IMR-90 (cell line): ENCODE data around the gene FOXP1. TPM values are rescaled to one million over a fixed set of nuclear protein-coding genes. Genes with fewer than 3 reads are reported as not detected.

ENCODE experiments used
- ATAC-seq: fragments of 200-7000 bp; cut with Tn5 transposase; 2 replicates; pipeline ENCODE4 v1.9.1; 2020; ENCODE audit warnings: low read depth, mild to moderate bottlenecking, moderate library complexity
- BruUV-seq: library from RNA; stranded (reverse); fragments of 400-500 nt; replicated peaks from 2 replicates; lab custom pipeline; 2021; lab: Mats Ljungman, UMichigan
- CTCF ChIA-PET: fragments of 300-600 bp; formaldehyde crosslinking; extraction: SDS; loops from one replicate; lab custom pipeline; 2021; ENCODE audit warnings: antibody characterized with exemption; lab: Yijun Ruan, JAX
- POLR2A ChIA-PET: fragments of 300-600 bp; sonication (Branson Sonifier 250); formaldehyde crosslinking; loops from one replicate; lab custom pipeline; 2022; ENCODE audit warnings: antibody characterized with exemption; ENCODE audit not compliant: unreplicated experiment; lab: Charles Lee
- DNase-seq: peaks from one replicate; pipeline ENCODE4 v3.0.0; 2013
- H2AFZ ChIP-seq: replicated peaks from 2 replicates; pipeline ENCODE3; 2013; ENCODE audit warnings: low read length, mild to moderate bottlenecking; ENCODE audit not compliant: poor library complexity
- H2AK5ac ChIP-seq: 2 replicates; pipeline ENCODE4 v1.6.1; 2013; ENCODE audit warnings: low read depth, low read length, inconsistent platforms
- H2AK9ac ChIP-seq: replicated peaks from 2 replicates; pipeline ENCODE3; 2013; ENCODE audit warnings: mild to moderate bottlenecking, low read depth, low read length, moderate library complexity; ENCODE audit not compliant: poor library complexity
- H2BK120ac ChIP-seq: 2 replicates; pipeline ENCODE4 v1.6.1; 2013; ENCODE audit warnings: low read depth, low read length, inconsistent platforms
- H2BK15ac ChIP-seq: 3 replicates; pipeline ENCODE4 v1.6.1; 2013; ENCODE audit warnings: low read depth, low read length, inconsistent platforms
- H2BK20ac ChIP-seq: 2 replicates; pipeline ENCODE4 v1.6.1; 2013; ENCODE audit warnings: low read depth, mild to moderate bottlenecking, inconsistent platforms, low read length, moderate library complexity
- H2BK5ac ChIP-seq: 2 replicates; pipeline ENCODE4 v1.6.1; 2013; ENCODE audit warnings: mild to moderate bottlenecking, low read depth, low read length, inconsistent platforms; ENCODE audit not compliant: poor library complexity, severe bottlenecking
- H3K14ac ChIP-seq: replicated peaks from 2 replicates; pipeline ENCODE4 v1.6.1; 2013; ENCODE audit warnings: low read depth, low read length, inconsistent platforms
- H3K18ac ChIP-seq: 2 replicates; pipeline ENCODE4 v1.6.1; 2013; ENCODE audit warnings: low read depth, low read length, control low read depth
- H3K23ac ChIP-seq: 2 replicates; pipeline ENCODE4 v1.6.1; 2013; ENCODE audit warnings: low read depth, low read length, inconsistent platforms
- H3K27ac ChIP-seq: 2 replicates; pipeline ENCODE4 v1.5.1; 2013; ENCODE audit warnings: mild to moderate bottlenecking, control low read depth, low read length; ENCODE audit not compliant: insufficient read depth
- H3K27me3 ChIP-seq: 2 replicates; pipeline ENCODE4 v1.6.1; 2013; ENCODE audit warnings: low read length; ENCODE audit not compliant: control insufficient read depth, insufficient read depth
- H3K36me3 ChIP-seq: 2 replicates; pipeline ENCODE4 v1.6.1; 2013; ENCODE audit warnings: low read length, mixed read lengths; ENCODE audit not compliant: control insufficient read depth, insufficient read depth
- H3K4ac ChIP-seq: 2 replicates; pipeline ENCODE4 v1.6.1; 2013; ENCODE audit warnings: low read depth, low read length, inconsistent platforms
- H3K4me1 ChIP-seq: 2 replicates; pipeline ENCODE4 v1.6.1; 2013; ENCODE audit warnings: low read length, mixed read lengths; ENCODE audit not compliant: control insufficient read depth, insufficient read depth
- H3K4me2 ChIP-seq: 2 replicates; pipeline ENCODE4 v1.6.1; 2013; ENCODE audit warnings: low read depth, mild to moderate bottlenecking, control low read depth, low read length, moderate library complexity
- H3K4me3 ChIP-seq: 2 replicates; pipeline ENCODE4 v1.5.1; 2013; ENCODE audit warnings: low read depth, mild to moderate bottlenecking, control low read depth, low read length, moderate library complexity; ENCODE audit not compliant: insufficient read depth
- H3K56ac ChIP-seq: 2 replicates; pipeline ENCODE4 v1.6.1; 2013; ENCODE audit warnings: low read length, inconsistent platforms; ENCODE audit not compliant: insufficient read depth; ENCODE audit errors: extremely low read depth
- H3K79me1 ChIP-seq, 2 experiments: 2 replicates each; pipeline ENCODE4 v1.6.1; 2013; ENCODE audit warnings: low read length in 2 of 2, inconsistent platforms in 1 of 2, low read depth in 1 of 2
- H3K9ac ChIP-seq: 2 replicates; pipeline ENCODE4 v1.6.1; 2013; ENCODE audit warnings: low read depth, low read length, control low read depth
- H3K9me1 ChIP-seq: 2 replicates; pipeline ENCODE4 v1.6.1; 2013; ENCODE audit warnings: low read length, inconsistent platforms; ENCODE audit not compliant: insufficient read depth
- H3K9me3 ChIP-seq: 2 replicates; pipeline ENCODE4 v1.6.1; 2013; ENCODE audit warnings: low read length; ENCODE audit not compliant: control insufficient read depth, insufficient read depth
- H4K20me1 ChIP-seq: 2 replicates; pipeline ENCODE4 v1.6.1; 2013; ENCODE audit warnings: low read length, inconsistent platforms; ENCODE audit not compliant: insufficient read depth
- H4K5ac ChIP-seq: 2 replicates; pipeline ENCODE4 v1.6.1; 2013; ENCODE audit warnings: mild to moderate bottlenecking, low read depth, low read length, control low read depth
- H4K8ac ChIP-seq, 2 experiments: 2 replicates each; pipeline ENCODE4 v1.6.1; 2013; ENCODE audit warnings: low read depth in 2 of 2, low read length in 2 of 2, control low read depth in 1 of 2, inconsistent platforms in 1 of 2
- H4K91ac ChIP-seq: 2 replicates; pipeline ENCODE4 v1.6.1; 2013; ENCODE audit warnings: low read depth, low read length, inconsistent platforms; ENCODE audit not compliant: insufficient read depth
- BHLHE40 ChIP-seq: fragments of 150-350 bp; IDR thresholded peaks from 2 replicates; pipeline ENCODE4 v1.6.1; 2016; ENCODE audit warnings: mild to moderate bottlenecking, low read depth, low read length
- CHD1 ChIP-seq: IDR thresholded peaks from 2 replicates; pipeline ENCODE4 v1.6.1; 2012; ENCODE audit warnings: low read depth, low read length, improper control_type of control experiment
- FOS ChIP-seq: fragments of 150-350 bp; IDR thresholded peaks from 2 replicates; pipeline ENCODE4 v1.6.1; 2016; ENCODE audit warnings: low read depth, low read length
- MAFK ChIP-seq: IDR thresholded peaks from 2 replicates; pipeline ENCODE4 v1.6.1; 2012; ENCODE audit warnings: low read depth, low read length, improper control_type of control experiment
- MAZ ChIP-seq: IDR thresholded peaks from 2 replicates; pipeline ENCODE4 v1.6.1; 2012; ENCODE audit warnings: low read depth, mild to moderate bottlenecking, low read length, improper control_type of control experiment, moderate library complexity, borderline replicate concordance
- MXI1 ChIP-seq: IDR thresholded peaks from 2 replicates; pipeline ENCODE4 v1.6.1; 2012; ENCODE audit warnings: low read depth, mild to moderate bottlenecking, low read length, moderate library complexity, borderline replicate concordance
- NFE2L2 ChIP-seq: fragments of 150-350 bp; IDR thresholded peaks from 2 replicates; pipeline ENCODE4 v1.6.1; 2016; ENCODE audit warnings: low read depth, mild to moderate bottlenecking, low read length
- POLR2A ChIP-seq: IDR thresholded peaks from 2 replicates; pipeline ENCODE4 v1.6.1; 2012; ENCODE audit warnings: mild to moderate bottlenecking, low read depth, low read length
- RAD21 ChIP-seq: IDR thresholded peaks from 2 replicates; pipeline ENCODE4 v1.6.1; 2012; ENCODE audit warnings: low read length, improper control_type of control experiment
- RCOR1 ChIP-seq: IDR thresholded peaks from 2 replicates; pipeline ENCODE4 v1.6.1; 2012; ENCODE audit warnings: mild to moderate bottlenecking, low read length, improper control_type of control experiment; ENCODE audit not compliant: insufficient replicate concordance
- RFX5 ChIP-seq: IDR thresholded peaks from 2 replicates; pipeline ENCODE4 v1.8.0; 2012; ENCODE audit warnings: low read depth, mild to moderate bottlenecking, low read length, moderate library complexity
- SMC3 ChIP-seq: fragments of 150-350 bp; IDR thresholded peaks from 2 replicates; pipeline ENCODE4 v1.6.1; 2016; ENCODE audit warnings: low read depth, mild to moderate bottlenecking, antibody characterized with exemption, low read length, moderate library complexity
- WGBS, 2 experiments: methylation state at CpG; one replicate each; pipeline versions ENCODE4 v1.1.5 to v1.1.7; 2013; ENCODE audit warnings: missing lambda C conversion rate in 2 of 2; ENCODE audit not compliant: insufficient read length in 1 of 2; ENCODE audit errors: extremely low coverage in 2 of 2; 5-methylcytosine and 5-hydroxymethylcytosine counted together
- dilution Hi-C: fragments of 300-500 bp; cut with HindIII; formaldehyde crosslinking; loops from one replicate; pipeline ENCODE4 v1.14.3; 2018; ENCODE audit warnings: low sequenced_read_pairs; ENCODE audit not compliant: unreplicated experiment
- in situ Hi-C: fragments of 300-500 bp; cut with MboI; formaldehyde crosslinking; loops from 3 replicates; pipeline ENCODE4 v1.14.3; 2019; ENCODE audit warnings: low sequenced_read_pairs, inconsistent platforms, mixed read lengths
- intact Hi-C: fragments of 100-400 bp; cut with micrococcal nuclease; formaldehyde crosslinking; loops from 2 replicates; pipeline ENCODE4 v1.10.0; 2022
- polyA plus RNA-seq, 3 experiments: library from polyadenylated mRNA; depleted of rRNA; stranded (reverse); fragments of >200 nt; gene quantifications; 2 replicates each; pipeline ENCODE4 v1.2.3, GENCODE V29; 2012; ENCODE audit warnings: low replicate concordance in 1 of 3
- total RNA-seq: library from RNA; depleted of rRNA; stranded (reverse); fragments of >200 nt; gene quantifications from 2 replicates; pipeline ENCODE4 v1.2.3, GENCODE V29; 2012
- TF ChIP-seq, protein P1 (sequence below): conservative IDR thresholded peaks from 2 replicates; pipeline ENCODE4 v1.5.1; 2012; ENCODE audit warnings: mild to moderate bottlenecking, low read depth, low read length, improper control_type of control experiment
- TF ChIP-seq, protein P2 (sequence below): fragments of 150-350 bp; IDR thresholded peaks from 2 replicates; pipeline ENCODE4 v1.6.1; 2016; ENCODE audit warnings: low read depth, mild to moderate bottlenecking, low read length, moderate library complexity, borderline replicate concordance
- TF ChIP-seq, protein P3 (sequence below): fragments of 150-350 bp; IDR thresholded peaks from 2 replicates; pipeline ENCODE4 v1.6.1; 2017; ENCODE audit warnings: mild to moderate bottlenecking, antibody characterized with exemption, low read length, low read depth

Gene FOXP1
- total and polyA plus RNA-seq, 2 of the 4 experiments (the other 2 are of a cell fraction), result 37.0 to 132 TPM

DNA sequence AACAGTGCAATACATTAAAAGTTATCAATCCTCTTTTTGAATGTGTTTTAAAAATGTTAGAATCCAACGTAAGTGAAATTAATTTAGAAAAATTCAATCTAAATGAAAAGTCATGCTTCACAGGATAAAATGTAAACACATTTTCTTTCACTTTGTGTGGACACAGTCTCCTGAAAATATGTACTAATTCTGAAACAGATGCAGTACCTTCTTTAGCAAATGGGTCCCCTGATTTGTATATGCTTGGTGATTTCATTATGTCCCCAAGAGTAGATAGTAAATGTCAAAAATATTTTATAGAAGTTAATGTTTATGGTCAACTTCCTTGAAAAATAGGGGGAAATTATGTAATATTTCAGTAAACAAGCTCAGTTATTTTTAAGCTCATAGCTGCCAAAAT, 28.9 kb downstream of the FOXP1 start:
- CTCF ChIA-PET, result no interaction called here
- no TSS peak for BruUV-seq

More for the DNA sequence above, 28.9 kb downstream of the FOXP1 start:
- Histone ChIP-seq H3K4ac (no peak overlapping the region), H3K27me3 (no peaks in the 10 kb centered on the region), H2AFZ (no peak overlapping the region), H2BK15ac (no peak overlapping the region), H4K8ac (no peak overlapping the region), H3K4me1 (peaks cover 11% of the 10 kb centered on the region), H2AK9ac (no peak overlapping the region), H2AK5ac (no peak overlapping the region), H3K4me3 (no peak overlapping the region), H2BK20ac (no peak overlapping the region), H3K14ac (no peak overlapping the region), H2BK120ac (no peak overlapping the region), H3K9me3 (peaks cover 2% of the 10 kb centered on the region; the same call in 1 of the 2 replicates), H4K20me1 (no peaks in the 10 kb centered on the region; the same call in 1 of the 2 replicates), H3K36me3 (no peaks in the 10 kb centered on the region; the same call in 1 of the 2 replicates), H4K91ac (no peak overlapping the region), H3K27ac (no peak overlapping the region), H3K9me1 (peaks cover 4% of the 10 kb centered on the region), H3K9ac (no peak overlapping the region), H3K18ac (no peak overlapping the region), H3K79me1 (peaks cover 14 to 26% of the 10 kb centered on the region in 2 experiments), H2BK5ac (no peak overlapping the region), H3K56ac (no peak overlapping the region), H3K4me2 (no peak overlapping the region), H3K23ac (no peak overlapping the region), H4K5ac (no peak overlapping the region)
- in situ Hi-C loops (no loop called here), intact Hi-C loops (no loop called here), dilution Hi-C loops (no loop called here)
- POLR2A ChIA-PET, result no interaction called here
- DNase-seq, result no peak
- TF ChIP-seq, protein P1, sequence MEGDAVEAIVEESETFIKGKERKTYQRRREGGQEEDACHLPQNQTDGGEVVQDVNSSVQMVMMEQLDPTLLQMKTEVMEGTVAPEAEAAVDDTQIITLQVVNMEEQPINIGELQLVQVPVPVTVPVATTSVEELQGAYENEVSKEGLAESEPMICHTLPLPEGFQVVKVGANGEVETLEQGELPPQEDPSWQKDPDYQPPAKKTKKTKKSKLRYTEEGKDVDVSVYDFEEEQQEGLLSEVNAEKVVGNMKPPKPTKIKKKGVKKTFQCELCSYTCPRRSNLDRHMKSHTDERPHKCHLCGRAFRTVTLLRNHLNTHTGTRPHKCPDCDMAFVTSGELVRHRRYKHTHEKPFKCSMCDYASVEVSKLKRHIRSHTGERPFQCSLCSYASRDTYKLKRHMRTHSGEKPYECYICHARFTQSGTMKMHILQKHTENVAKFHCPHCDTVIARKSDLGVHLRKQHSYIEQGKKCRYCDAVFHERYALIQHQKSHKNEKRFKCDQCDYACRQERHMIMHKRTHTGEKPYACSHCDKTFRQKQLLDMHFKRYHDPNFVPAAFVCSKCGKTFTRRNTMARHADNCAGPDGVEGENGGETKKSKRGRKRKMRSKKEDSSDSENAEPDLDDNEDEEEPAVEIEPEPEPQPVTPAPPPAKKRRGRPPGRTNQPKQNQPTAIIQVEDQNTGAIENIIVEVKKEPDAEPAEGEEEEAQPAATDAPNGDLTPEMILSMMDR, result no peak
- TF ChIP-seq MAFK (no peak), RFX5 (no peak), MXI1 (no peak), BHLHE40 (no peak), NFE2L2 (no peak), POLR2A (no peak), FOS (no peak), SMC3 (no peak), RCOR1 (no peak), CHD1 (no peak), MAZ (no peak), RAD21 (no peak)
- TF ChIP-seq, protein P2, sequence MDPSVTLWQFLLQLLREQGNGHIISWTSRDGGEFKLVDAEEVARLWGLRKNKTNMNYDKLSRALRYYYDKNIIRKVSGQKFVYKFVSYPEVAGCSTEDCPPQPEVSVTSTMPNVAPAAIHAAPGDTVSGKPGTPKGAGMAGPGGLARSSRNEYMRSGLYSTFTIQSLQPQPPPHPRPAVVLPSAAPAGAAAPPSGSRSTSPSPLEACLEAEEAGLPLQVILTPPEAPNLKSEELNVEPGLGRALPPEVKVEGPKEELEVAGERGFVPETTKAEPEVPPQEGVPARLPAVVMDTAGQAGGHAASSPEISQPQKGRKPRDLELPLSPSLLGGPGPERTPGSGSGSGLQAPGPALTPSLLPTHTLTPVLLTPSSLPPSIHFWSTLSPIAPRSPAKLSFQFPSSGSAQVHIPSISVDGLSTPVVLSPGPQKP, result no peak
- TF ChIP-seq, protein P3, sequence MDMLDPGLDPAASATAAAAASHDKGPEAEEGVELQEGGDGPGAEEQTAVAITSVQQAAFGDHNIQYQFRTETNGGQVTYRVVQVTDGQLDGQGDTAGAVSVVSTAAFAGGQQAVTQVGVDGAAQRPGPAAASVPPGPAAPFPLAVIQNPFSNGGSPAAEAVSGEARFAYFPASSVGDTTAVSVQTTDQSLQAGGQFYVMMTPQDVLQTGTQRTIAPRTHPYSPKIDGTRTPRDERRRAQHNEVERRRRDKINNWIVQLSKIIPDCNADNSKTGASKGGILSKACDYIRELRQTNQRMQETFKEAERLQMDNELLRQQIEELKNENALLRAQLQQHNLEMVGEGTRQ, result no peak
- no CpG with 5 or more reads among the region's 1 CpG for WGBS, 2 experiments
- no peak for ATAC-seq
